ENCODE data around the gene DPF3.

GRCh38 chr14:72717220-72717619, 176.7 kb downstream of the DPF3 start:
- TF ChIP-seq POLR2A (IDR thresholded peaks at IDR 0.05; ENCODE audit: low read depth, low read length): no peak
- TF ChIP-seq POLR2AphosphoS5 (IDR thresholded peaks at IDR 0.05; ENCODE audit: low read depth, low read length): no peak
- TF ChIP-seq TAF1 (IDR thresholded peaks at IDR 0.05; ENCODE audit: low read depth, low read length): no peak
- TF ChIP-seq PAX5 (IDR thresholded peaks at IDR 0.05; ENCODE audit: insufficient read depth, low read length, severe bottlenecking): no peak
